Colonic mucosa (tissue), 4 donors: Measurements from ENCODE around the gene DEPDC5. TPM values are rescaled to one million over a fixed set of nuclear protein-coding genes. Genes with fewer than 3 reads are reported as not detected.
A peak's percentile ranks its signal among the peaks of the same experiment; 100 is the strongest.

Experiments
- DNase-seq: peaks from one replicate; pipeline ENCODE4 v3.0.0-alpha.2; 2020
- H3K27ac ChIP-seq: fragments of 200-600 bp; one replicate; pipeline ENCODE4 v1.8.0; 2021
- H3K27me3 ChIP-seq: fragments of 200-600 bp; one replicate; pipeline ENCODE4 v1.8.0; 2021
- H3K36me3 ChIP-seq: fragments of 200-600 bp; one replicate; pipeline ENCODE4 v1.8.0; 2021
- H3K4me1 ChIP-seq: fragments of 200-600 bp; one replicate; pipeline ENCODE4 v1.8.0; 2021; ENCODE audit warnings: mild to moderate bottlenecking
- H3K4me3 ChIP-seq: fragments of 200-600 bp; one replicate; pipeline ENCODE4 v1.8.0; 2021
- H3K9ac ChIP-seq, 2 donors: one replicate each; pipeline ENCODE4 v1.7.0; 2013; ENCODE audit warnings: control low read depth in 2 of 2, low read depth in 2 of 2, low read length in 2 of 2
- H3K9me3 ChIP-seq: fragments of 200-600 bp; one replicate; pipeline ENCODE4 v1.8.0; 2021
- intact Hi-C: fragments of 100-400 bp; cut with DNase I; formaldehyde crosslinking; loops from one replicate; pipeline ENCODE4 v1.14.1; 2022
- total RNA-seq, 2 donors: library from RNA; stranded (reverse); fragmentation: NEBNext Ultra II Directional in 1 of 2; extraction: Animal tissue kit (Norgen Biotek cat#: 25700) in 1 of 2; gene quantifications; one replicate each; pipeline ENCODE4 v1.2.1, GENCODE V29; 2021
- TF ChIP-seq, protein P1 (sequence below): fragments of 200-600 bp; IDR thresholded peaks from one replicate; pipeline ENCODE4 v1.8.0; 2022; ENCODE audit warnings: antibody characterized with exemption, mild to moderate bottlenecking
- donor health status: healthy.
- donor health status: DM: no; HTN: no; CAD: no.
- donor health status: DM: no; HTN: no; CAD: no.

Gene DEPDC5
- total RNA-seq, 2 donors from 2014 or later, result 24.6 to 52.7 TPM

DNA sequence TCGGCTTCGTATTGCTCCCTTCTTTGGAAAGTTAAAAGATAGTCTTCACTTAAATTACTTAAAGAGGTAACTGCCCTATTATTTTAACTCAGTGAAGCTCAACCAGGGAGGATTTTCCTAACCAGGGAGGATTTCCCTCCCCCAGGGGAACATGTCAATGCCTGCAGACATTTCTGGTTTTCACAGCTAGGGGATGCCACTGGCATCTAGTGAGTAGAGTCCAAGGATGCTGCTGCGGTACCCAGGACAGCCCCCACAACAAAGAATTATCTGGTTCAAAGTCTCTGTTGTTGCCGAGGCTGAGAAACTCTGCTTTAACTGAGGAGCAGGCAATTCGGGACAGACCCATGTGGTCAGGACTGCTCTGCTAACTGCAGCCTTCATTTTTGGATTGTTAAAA, 82.2 kb downstream of the DEPDC5 start:
- TF ChIP-seq, protein P1, sequence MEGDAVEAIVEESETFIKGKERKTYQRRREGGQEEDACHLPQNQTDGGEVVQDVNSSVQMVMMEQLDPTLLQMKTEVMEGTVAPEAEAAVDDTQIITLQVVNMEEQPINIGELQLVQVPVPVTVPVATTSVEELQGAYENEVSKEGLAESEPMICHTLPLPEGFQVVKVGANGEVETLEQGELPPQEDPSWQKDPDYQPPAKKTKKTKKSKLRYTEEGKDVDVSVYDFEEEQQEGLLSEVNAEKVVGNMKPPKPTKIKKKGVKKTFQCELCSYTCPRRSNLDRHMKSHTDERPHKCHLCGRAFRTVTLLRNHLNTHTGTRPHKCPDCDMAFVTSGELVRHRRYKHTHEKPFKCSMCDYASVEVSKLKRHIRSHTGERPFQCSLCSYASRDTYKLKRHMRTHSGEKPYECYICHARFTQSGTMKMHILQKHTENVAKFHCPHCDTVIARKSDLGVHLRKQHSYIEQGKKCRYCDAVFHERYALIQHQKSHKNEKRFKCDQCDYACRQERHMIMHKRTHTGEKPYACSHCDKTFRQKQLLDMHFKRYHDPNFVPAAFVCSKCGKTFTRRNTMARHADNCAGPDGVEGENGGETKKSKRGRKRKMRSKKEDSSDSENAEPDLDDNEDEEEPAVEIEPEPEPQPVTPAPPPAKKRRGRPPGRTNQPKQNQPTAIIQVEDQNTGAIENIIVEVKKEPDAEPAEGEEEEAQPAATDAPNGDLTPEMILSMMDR, result no peak
- Histone ChIP-seq H3K27me3 (no peaks in the 10 kb centered on the region), H3K36me3 (no peaks in the 10 kb centered on the region)

DNA sequence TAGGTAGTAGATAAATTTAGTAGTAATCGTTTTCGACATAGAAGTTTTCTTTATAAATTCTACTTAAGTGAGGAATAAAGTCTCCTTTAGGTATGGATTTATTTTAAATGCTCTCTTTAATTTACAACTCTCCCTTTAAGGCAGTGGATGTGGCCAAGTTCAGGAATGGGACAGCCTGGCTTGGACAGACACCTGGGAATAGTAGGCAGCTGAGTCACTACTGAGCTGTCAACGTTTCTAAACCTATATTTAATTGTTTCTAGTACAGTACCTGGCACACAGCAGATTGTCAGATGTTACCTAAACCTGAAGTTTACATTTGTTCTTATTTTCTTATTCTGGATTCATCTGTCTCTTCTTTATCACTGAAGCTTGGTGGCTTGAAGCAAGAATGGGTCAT, 85.1 kb downstream of the DEPDC5 start:
- TF ChIP-seq, protein P1, result no peak
- Histone ChIP-seq H3K4me3 (no peak overlapping the region), H3K4me1 (no peaks in the 10 kb centered on the region), H3K36me3 (no peaks in the 10 kb centered on the region), H3K27me3 (no peaks in the 10 kb centered on the region), H3K9me3 (no peaks in the 10 kb centered on the region), H3K9ac (no peak overlapping the region), H3K27ac (no peak overlapping the region)
- intact Hi-C loops, result no loop called here
- DNase-seq, result no peak

More for the DNA sequence above, 82.2 kb downstream of the DEPDC5 start:
- no peak overlapping the region for H3K4me3 ChIP-seq
- H3K9ac ChIP-seq, result no peak overlapping the region
- no peaks in the 10 kb centered on the region for H3K4me1 ChIP-seq
- intact Hi-C loops, result no loop called here
- no peaks in the 10 kb centered on the region for H3K9me3 ChIP-seq
- DNase-seq, result no peak
- H3K27ac ChIP-seq, result no peak overlapping the region

DNA sequence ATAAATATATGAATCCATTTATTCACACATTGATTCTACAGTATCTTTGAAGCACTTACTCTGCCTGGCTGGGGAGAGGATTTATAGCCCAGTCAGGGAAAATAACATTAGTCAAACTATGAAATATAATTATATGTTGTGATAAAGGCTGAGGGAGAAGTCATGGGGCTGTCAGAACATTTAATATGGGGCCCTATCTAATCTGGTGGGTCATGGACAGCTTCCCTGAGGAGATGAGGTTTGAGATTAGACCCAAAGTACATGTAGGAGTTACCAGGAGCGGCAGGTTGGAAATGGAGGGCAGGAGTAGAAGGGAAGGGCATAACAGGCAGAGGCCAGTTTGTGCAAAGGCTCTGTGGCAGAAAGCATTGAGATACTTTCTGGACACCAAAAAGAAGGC, 86.2 kb downstream of the DEPDC5 start:
- H3K9ac ChIP-seq, result no peak overlapping the region
- no peak overlapping the region for H3K27ac ChIP-seq
- no peaks in the 10 kb centered on the region for H3K4me1 ChIP-seq
- H3K36me3 ChIP-seq, result peaks cover 3% of the 10 kb centered on the region
- no peak overlapping the region for H3K4me3 ChIP-seq
- TF ChIP-seq, protein P1, result no peak
- DNase-seq, result no peak
- intact Hi-C loops, result no loop called here
- H3K27me3 ChIP-seq, result no peaks in the 10 kb centered on the region
- no peaks in the 10 kb centered on the region for H3K9me3 ChIP-seq

DNA sequence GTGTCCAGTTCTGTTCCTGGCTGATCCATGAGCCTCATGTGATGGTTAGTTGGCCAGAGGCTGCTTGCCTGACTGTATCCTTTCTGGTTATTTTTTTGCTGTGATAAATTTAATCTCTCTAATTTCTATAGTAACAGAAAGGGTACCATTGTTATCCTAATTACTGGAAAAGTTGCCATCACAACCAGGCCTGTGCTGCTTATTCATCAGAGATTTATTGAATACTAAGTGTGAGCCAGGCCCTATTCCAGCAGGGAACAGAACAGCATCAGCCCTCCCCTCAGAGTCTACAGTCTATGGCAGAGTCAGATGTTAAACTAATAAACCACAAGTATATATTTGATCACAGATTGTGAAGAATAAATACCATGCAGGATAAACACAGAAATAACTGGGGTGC, 86.8 kb downstream of the DEPDC5 start:
- no peak overlapping the region for H3K27ac ChIP-seq
- H3K36me3 ChIP-seq, result peaks cover 8% of the 10 kb centered on the region
- no peaks in the 10 kb centered on the region for H3K27me3 ChIP-seq
- no peaks in the 10 kb centered on the region for H3K9me3 ChIP-seq
- no peak overlapping the region for H3K4me3 ChIP-seq
- no peak for DNase-seq
- no peaks in the 10 kb centered on the region for H3K4me1 ChIP-seq
- TF ChIP-seq, protein P1, result no peak
- intact Hi-C loops, result no loop called here
- H3K9ac ChIP-seq, result no peak overlapping the region

DNA sequence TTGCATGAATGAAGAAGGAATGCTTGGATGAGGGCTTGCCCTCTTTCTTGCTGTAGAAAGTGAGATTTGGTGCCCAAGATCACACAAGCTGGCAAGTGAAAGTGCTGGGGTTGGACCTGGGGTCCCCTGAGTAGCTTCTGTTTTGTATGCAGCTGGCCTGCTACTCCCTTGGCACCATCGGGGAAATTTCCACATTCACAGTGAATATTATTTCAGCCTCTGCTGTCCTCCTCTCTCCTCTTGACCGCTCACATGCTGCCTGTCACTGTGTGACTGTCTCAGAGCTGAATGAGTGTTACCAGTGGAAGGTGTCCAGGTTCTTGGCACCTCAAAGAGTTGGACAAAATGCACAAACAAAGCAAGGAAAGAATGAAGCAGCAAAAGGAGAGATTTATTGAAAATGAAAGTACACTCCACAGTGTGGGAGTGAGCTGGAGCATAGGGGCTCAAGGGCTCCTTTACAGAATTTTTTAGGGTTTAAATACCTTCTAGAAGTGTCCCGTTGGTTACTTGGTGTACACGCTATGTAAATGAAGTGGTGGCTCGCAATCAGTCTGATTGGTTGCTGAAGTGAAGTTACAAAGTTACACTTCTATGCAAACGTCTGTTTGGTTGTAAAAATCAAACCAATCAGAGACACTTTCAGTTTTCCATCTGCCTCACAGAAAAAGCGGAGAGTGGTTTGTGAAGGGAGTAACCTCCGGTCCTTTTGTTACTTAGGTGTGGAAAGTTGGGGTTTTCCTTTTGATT, 87.4 kb downstream of the DEPDC5 start:
- Histone ChIP-seq H3K9ac (no peak overlapping the region), H3K27me3 (no peaks in the 10 kb centered on the region), H3K4me1 (no peaks in the 10 kb centered on the region), H3K27ac (peak overlapping the region; percentile 23), H3K9me3 (no peaks in the 10 kb centered on the region), H3K36me3 (peaks cover 8% of the 10 kb centered on the region), H3K4me3 (no peak overlapping the region)
- intact Hi-C loops, result no loop called here
- DNase-seq, result no peak
- TF ChIP-seq, protein P1, result no peak
